Measurements from ENCODE around the gene PLTP.

DNA sequence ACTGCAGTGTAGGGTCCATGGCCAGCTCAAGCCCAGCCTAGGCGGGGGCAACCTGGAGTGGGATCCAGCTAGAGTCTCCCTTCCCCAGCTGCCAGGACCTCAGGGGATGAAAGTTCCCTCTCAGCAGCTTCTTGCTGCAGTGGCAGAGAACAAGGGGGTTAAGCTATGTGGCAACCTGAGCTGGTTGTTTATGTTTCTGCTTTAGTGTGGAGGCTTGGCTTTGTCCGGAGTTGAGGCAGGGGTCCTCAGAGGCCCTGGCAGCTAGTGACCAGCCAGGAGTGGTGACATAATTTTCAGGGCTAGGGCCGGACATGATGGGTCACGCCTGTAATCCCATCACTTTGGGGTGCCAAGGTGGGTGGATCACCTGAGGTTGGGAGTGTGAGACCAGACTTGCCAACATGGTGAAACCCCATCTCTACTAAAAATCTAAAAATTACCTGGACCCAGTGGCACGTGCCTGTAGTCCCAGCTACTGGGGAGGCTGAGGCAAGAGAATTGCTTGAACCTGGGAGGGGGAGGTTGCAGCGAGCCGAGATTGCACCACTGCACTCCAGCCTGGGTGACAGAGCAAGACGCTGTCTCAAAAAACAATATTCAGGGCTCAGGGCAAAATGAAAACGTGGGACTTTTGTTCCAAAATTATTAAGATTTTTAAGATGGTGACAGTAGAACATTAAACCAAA, 14.0 kb upstream of the PLTP start:
- TF ChIP-seq EZH2 (IDR thresholded peaks at IDR 0.05; ENCODE audit: insufficient read depth, poor library complexity, severe bottlenecking) (no peak), EZH2phosphoT487 (IDR thresholded peaks at IDR 0.05; ENCODE audit: insufficient read depth, low read depth) (no peak)

All from GM23248 (cell line).